GM10248 (cell line): ENCODE data around the gene NKD1.
A peak's percentile ranks its signal among the peaks of the same experiment; 100 is the strongest.

Experiments used
- CTCF ChIA-PET: fragments of 300-600 bp; sonication (Branson Sonifier 250); formaldehyde crosslinking; extraction: SDS; loops from one replicate; lab custom pipeline; 2021; ENCODE audit warnings: antibody characterized with exemption; lab: Yijun Ruan, JAX
- POLR2A ChIA-PET: fragments of 350-650 bp; sonication (Branson Sonifier 250); formaldehyde crosslinking; extraction: SDS; loops from one replicate; lab custom pipeline; 2020; ENCODE audit warnings: antibody characterized with exemption; lab: Yijun Ruan, JAX
- DNase-seq: peaks from one replicate; pipeline ENCODE4 v3.0.0; 2012; ENCODE audit errors: extremely low spot score
- TF ChIP-seq, protein P1 (sequence below): IDR thresholded peaks from 2 replicates; pipeline ENCODE4 v1.5.1; 2012; ENCODE audit warnings: mild to moderate bottlenecking, low read depth; ENCODE audit errors: extremely low read depth, missing control alignments, control extremely low read depth

The NKD1 gene

GRCh38 chr16:50642349-50642748 is 94.2 kb downstream of the NKD1 start:
- CTCF ChIA-PET = interaction anchor here (0.6 to 1.3 kb wide), 5 partner anchors 9 to 315 kb away, joined by 3 to 4 read pairs (median 3); no protein-coding TSS in a partner anchor

DNA sequence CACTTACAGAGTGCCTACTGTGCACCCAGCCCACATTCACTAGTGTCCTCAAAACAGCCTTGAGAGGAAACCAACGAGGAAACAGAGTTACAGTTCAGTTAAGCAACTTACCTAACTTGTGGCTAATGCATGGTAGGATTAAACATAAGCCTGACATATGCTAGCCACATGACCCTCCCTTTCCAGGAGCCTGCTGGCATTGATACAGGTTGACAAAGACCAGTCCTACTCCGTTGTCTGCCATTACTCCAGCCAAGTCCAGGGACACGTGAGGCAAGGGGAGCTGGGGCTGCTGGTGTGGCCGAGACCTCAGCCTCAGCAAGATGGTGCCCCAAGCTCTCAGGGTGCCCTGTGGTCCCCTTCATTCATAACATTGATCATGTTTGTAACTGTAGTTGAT is 95.0 kb downstream of the NKD1 start:
- TF ChIP-seq, protein P1, sequence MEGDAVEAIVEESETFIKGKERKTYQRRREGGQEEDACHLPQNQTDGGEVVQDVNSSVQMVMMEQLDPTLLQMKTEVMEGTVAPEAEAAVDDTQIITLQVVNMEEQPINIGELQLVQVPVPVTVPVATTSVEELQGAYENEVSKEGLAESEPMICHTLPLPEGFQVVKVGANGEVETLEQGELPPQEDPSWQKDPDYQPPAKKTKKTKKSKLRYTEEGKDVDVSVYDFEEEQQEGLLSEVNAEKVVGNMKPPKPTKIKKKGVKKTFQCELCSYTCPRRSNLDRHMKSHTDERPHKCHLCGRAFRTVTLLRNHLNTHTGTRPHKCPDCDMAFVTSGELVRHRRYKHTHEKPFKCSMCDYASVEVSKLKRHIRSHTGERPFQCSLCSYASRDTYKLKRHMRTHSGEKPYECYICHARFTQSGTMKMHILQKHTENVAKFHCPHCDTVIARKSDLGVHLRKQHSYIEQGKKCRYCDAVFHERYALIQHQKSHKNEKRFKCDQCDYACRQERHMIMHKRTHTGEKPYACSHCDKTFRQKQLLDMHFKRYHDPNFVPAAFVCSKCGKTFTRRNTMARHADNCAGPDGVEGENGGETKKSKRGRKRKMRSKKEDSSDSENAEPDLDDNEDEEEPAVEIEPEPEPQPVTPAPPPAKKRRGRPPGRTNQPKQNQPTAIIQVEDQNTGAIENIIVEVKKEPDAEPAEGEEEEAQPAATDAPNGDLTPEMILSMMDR = no peak
- ChIA-PET CTCF (interaction anchor here (0.8 to 1.3 kb wide), 5 partner anchors 10 to 65 kb away, joined by 3 to 4 read pairs (median 3); no protein-coding TSS in a partner anchor), POLR2A (no interaction called here)
- DNase-seq = no peak

More at GRCh38 chr16:50642349-50642748, 94.2 kb downstream of the NKD1 start:
- POLR2A ChIA-PET = no interaction called here
- no peak for DNase-seq
- TF ChIP-seq, protein P1 = no peak

GRCh38 chr16:50644245-50644644 is 96.0 kb downstream of the NKD1 start:
- TF ChIP-seq, protein P1 = no peak
- ChIA-PET CTCF (interaction anchor here (1.1 kb wide), 1 partner anchor 14 kb away, joined by 3 read pairs; no protein-coding TSS in a partner anchor), POLR2A (no interaction called here)
- no peak for DNase-seq

- TF ChIP-seq, protein P1 = peak; percentile 47
- peak; percentile 65 for DNase-seq
- CTCF ChIA-PET = interaction anchor here (0.7 to 1.3 kb wide), 5 partner anchors 14 to 318 kb away, joined by 3 to 5 read pairs (median 3); no protein-coding TSS in a partner anchor
- POLR2A ChIA-PET = no interaction called here
Observed at GRCh38 chr16:50644729-50645128, 96.5 kb downstream of the NKD1 start.

GRCh38 chr16:50645563-50646220 is 97.5 kb downstream of the NKD1 start:
- TF ChIP-seq, protein P1 = no peak
- no peak for DNase-seq
- POLR2A ChIA-PET = no interaction called here
- CTCF ChIA-PET = interaction anchor here (1.1 to 1.3 kb wide), 4 partner anchors 13 to 319 kb away, joined by 3 to 5 read pairs (median 3); no protein-coding TSS in a partner anchor

GRCh38 chr16:50646345-50646744 is 98.1 kb downstream of the NKD1 start:
- TF ChIP-seq, protein P1 = no peak
- no peak for DNase-seq
- ChIA-PET CTCF (interaction anchor here (1.0 kb wide), 1 partner anchor 19 kb away, joined by 3 read pairs; no protein-coding TSS in a partner anchor), POLR2A (no interaction called here)
